Measurements from ENCODE around the gene SPINK4. TPM values are rescaled to one million over a fixed set of nuclear protein-coding genes. Genes with fewer than 3 reads are reported as not detected.

The SPINK4 gene
- total RNA-seq, 1 experiment from 2014 or later = not detected

DNA sequence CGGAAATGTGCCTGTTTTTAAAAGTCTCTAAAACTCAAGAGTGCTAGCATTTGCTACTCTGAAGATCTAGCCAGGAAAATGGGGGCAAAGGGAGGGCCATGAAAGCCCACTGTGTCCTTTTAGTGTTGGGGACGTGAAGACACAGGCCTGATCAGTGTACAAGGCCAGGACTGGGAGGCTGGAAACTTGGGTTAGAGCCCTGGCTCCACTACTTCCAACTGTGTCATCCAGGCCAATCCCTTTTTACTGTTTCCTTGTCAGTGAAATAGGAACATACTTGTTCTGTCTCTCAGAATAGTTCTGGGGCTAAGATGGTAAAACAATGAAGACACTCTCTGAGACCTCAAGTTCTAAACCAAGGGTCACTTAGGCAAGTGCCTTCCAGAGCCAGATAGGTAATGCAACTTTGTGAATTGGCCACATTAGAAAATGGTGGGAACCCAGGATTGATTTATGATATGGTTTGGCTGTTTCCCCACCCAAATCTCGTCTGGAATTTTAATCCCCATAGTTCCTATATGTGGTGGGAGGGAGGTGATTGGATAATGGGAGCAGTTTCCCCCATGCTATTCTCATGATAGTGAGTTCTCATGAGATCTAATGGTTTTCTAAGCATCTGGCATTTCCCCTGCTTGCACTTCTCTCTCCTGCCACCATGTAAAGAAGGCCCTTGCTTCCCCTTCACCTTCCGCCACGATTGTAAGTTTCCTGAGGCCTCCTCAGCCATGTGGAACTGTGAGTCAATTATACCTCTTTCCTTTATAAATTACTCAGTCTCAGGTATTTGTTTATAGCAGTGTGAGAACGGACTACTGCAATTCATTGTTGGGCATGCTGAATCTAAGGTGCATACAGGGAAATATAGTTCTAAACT is 42.5 kb upstream of the SPINK4 start:
- TF ChIP-seq, protein P1, sequence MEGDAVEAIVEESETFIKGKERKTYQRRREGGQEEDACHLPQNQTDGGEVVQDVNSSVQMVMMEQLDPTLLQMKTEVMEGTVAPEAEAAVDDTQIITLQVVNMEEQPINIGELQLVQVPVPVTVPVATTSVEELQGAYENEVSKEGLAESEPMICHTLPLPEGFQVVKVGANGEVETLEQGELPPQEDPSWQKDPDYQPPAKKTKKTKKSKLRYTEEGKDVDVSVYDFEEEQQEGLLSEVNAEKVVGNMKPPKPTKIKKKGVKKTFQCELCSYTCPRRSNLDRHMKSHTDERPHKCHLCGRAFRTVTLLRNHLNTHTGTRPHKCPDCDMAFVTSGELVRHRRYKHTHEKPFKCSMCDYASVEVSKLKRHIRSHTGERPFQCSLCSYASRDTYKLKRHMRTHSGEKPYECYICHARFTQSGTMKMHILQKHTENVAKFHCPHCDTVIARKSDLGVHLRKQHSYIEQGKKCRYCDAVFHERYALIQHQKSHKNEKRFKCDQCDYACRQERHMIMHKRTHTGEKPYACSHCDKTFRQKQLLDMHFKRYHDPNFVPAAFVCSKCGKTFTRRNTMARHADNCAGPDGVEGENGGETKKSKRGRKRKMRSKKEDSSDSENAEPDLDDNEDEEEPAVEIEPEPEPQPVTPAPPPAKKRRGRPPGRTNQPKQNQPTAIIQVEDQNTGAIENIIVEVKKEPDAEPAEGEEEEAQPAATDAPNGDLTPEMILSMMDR (IDR thresholded peaks at IDR 0.05; ENCODE audit: unreplicated experiment) = no peak
- Mint-ChIP-seq H3K9me3 (ENCODE audit: low read depth, unreplicated experiment) (no peaks in the 10 kb centered on the region), H3K27me3 (ENCODE audit: unreplicated experiment) (peaks cover 21% of the 10 kb centered on the region), H3K4me3 (ENCODE audit: low read depth, unreplicated experiment) (no peak overlapping the region), H3K27ac (ENCODE audit: unreplicated experiment) (no peak overlapping the region), H3K4me1 (ENCODE audit: low read depth, unreplicated experiment) (no peaks in the 10 kb centered on the region), H3K36me3 (ENCODE audit: insufficient read depth, unreplicated experiment) (no peaks in the 10 kb centered on the region)
- intact Hi-C loops (cut with micrococcal nuclease; ENCODE audit: unreplicated experiment) = no loop called here
- no peak for DNase-seq
- CTCF ChIA-PET = no interaction called here
- BruUV-seq (replicated peaks) = no TSS peak

DNA sequence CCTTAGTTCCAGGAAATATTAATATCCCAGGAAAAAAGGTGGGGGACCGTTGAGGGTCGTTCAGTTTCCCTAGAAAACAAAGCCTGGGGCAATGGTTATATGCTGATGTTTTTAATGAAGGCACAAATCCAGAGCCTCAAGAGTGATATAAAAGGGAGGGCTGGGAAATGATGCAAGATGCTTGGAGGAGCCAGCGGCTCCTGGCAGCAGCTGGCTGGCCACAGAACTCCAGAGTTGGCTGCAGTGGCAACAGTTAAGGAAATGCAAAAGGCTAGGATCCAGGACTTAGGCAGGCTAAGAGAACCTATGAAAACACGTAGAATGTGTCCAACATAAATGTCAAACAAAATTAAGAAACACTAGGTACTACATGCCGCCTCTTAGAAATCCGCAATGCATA is 41.8 kb upstream of the SPINK4 start:
- intact Hi-C loops (cut with micrococcal nuclease; ENCODE audit: unreplicated experiment) = no loop called here

DNA sequence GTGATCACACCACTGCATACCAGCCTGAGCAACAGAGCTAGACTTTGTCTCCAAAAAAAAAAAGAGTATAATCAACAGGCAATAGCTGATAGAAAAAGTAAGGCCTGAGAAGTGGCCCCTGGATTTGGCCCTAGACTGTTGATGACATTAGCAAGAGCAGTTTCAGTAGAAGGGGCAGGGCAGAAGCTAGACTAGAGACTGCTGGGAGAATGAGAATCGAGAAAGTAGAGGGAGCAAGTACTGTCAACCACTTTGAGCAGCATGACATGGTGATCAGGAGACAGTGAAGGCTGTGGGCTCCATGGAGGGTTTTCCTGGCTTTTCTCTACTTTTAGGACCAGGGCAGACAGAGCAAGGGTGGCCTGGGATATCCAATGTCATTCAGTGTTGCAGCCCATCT is 37.9 kb upstream of the SPINK4 start:
- no peak for DNase-seq
- no peaks in the 10 kb centered on the region for H3K4me1 Mint-ChIP-seq (ENCODE audit: low read depth, unreplicated experiment)
- no peaks in the 10 kb centered on the region for H3K36me3 Mint-ChIP-seq (ENCODE audit: insufficient read depth, unreplicated experiment)
- H3K9me3 Mint-ChIP-seq (ENCODE audit: low read depth, unreplicated experiment) = no peaks in the 10 kb centered on the region
- CTCF ChIA-PET = no interaction called here
- no TSS peak for BruUV-seq (replicated peaks)
- H3K27me3 Mint-ChIP-seq (ENCODE audit: unreplicated experiment) = peaks cover 52% of the 10 kb centered on the region
- no peak overlapping the region for H3K27ac Mint-ChIP-seq (ENCODE audit: unreplicated experiment)
- TF ChIP-seq, protein P1 (IDR thresholded peaks at IDR 0.05; ENCODE audit: unreplicated experiment) = no peak
- no peak overlapping the region for H3K4me3 Mint-ChIP-seq (ENCODE audit: low read depth, unreplicated experiment)
- intact Hi-C loops (cut with micrococcal nuclease; ENCODE audit: unreplicated experiment) = no loop called here

More for the DNA sequence above, 41.8 kb upstream of the SPINK4 start:
- H3K27ac Mint-ChIP-seq (ENCODE audit: unreplicated experiment) = no peak overlapping the region
- no peak for DNase-seq
- TF ChIP-seq, protein P1 (IDR thresholded peaks at IDR 0.05; ENCODE audit: unreplicated experiment) = no peak
- no TSS peak for BruUV-seq (replicated peaks)
- no peak overlapping the region for H3K4me3 Mint-ChIP-seq (ENCODE audit: low read depth, unreplicated experiment)
- CTCF ChIA-PET = no interaction called here
- no peaks in the 10 kb centered on the region for H3K9me3 Mint-ChIP-seq (ENCODE audit: low read depth, unreplicated experiment)
- no peaks in the 10 kb centered on the region for H3K36me3 Mint-ChIP-seq (ENCODE audit: insufficient read depth, unreplicated experiment)
- peaks cover 28% of the 10 kb centered on the region for H3K27me3 Mint-ChIP-seq (ENCODE audit: unreplicated experiment)
- H3K4me1 Mint-ChIP-seq (ENCODE audit: low read depth, unreplicated experiment) = no peaks in the 10 kb centered on the region

DNA sequence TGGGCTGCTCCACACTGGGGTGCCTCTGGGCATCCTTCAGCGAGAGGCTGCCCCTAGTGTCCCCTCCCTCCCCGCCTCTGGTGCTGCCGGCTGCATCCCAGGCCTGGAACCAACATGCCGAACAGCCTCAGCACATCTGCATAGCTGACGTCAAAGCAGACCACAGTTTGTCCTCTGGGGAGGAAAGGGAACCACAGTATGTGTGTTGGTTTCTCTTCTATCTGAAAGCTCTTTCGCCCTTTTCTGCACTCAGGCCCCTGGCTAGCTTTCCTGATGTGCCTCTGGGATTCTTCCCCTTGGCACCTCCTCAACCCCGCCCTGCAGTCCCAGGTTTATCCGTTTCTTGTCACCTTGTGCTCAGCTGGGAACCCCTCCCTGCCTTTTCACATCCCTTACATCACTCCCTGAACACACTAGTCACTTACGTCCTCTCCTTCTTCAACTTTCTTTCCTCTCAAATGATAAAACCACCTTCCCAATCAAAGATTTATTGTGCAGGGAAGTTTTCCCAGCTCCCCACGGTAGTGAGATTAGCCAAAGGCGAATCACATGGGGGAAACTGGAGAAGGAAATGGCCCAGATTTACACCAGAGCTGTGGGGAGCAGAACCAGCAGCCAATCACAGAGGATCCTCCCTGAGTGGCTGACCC is 37.3 kb upstream of the SPINK4 start:
- CTCF ChIA-PET = no interaction called here
- DNase-seq = no peak
- H3K36me3 Mint-ChIP-seq (ENCODE audit: insufficient read depth, unreplicated experiment) = no peaks in the 10 kb centered on the region
- H3K27me3 Mint-ChIP-seq (ENCODE audit: unreplicated experiment) = peaks cover 52% of the 10 kb centered on the region
- H3K4me1 Mint-ChIP-seq (ENCODE audit: low read depth, unreplicated experiment) = no peaks in the 10 kb centered on the region
- intact Hi-C loops (cut with micrococcal nuclease; ENCODE audit: unreplicated experiment) = no loop called here
- H3K9me3 Mint-ChIP-seq (ENCODE audit: low read depth, unreplicated experiment) = no peaks in the 10 kb centered on the region
- H3K27ac Mint-ChIP-seq (ENCODE audit: unreplicated experiment) = no peak overlapping the region
- TF ChIP-seq, protein P1 (IDR thresholded peaks at IDR 0.05; ENCODE audit: unreplicated experiment) = no peak
- H3K4me3 Mint-ChIP-seq (ENCODE audit: low read depth, unreplicated experiment) = no peak overlapping the region
- no TSS peak for BruUV-seq (replicated peaks)
